Measurements from ENCODE around the gene CENPS. TPM values are rescaled to one million over a fixed set of nuclear protein-coding genes. Genes with fewer than 3 reads are reported as not detected.

The CENPS gene
- polyA plus RNA-seq, 1 experiment = 11.4 TPM

- Histone ChIP-seq H3K27me3 (ENCODE audit: control insufficient read depth, insufficient read depth, low read length) (no peaks in the 10 kb centered on the region), H3K27ac (ENCODE audit: low read depth, low read length) (peak overlapping the region; percentile 91), H3K4me3 (ENCODE audit: low read depth, low read length) (peak overlapping the region; percentile 92), H3K9me3 (ENCODE audit: control insufficient read depth, insufficient read depth, low read length) (no peaks in the 10 kb centered on the region; the same call in 1 of the 2 replicates)
- no peak for DNase-seq (ENCODE audit: low read depth, low spot score)
- CTCF ChIA-PET = interaction anchor here (1.1 to 2.7 kb wide), 5 partner anchors 12 to 30 kb away, joined by 3 to 18 read pairs (median 5); partner anchors contain the start of gene CENPS
- POLR2A ChIA-PET = interaction anchor here (2.6 to 4.1 kb wide), 4 partner anchors 12 to 22 kb away, joined by 10 to 72 read pairs (median 32); no protein-coding TSS in a partner anchor
- TF ChIP-seq, protein P1, sequence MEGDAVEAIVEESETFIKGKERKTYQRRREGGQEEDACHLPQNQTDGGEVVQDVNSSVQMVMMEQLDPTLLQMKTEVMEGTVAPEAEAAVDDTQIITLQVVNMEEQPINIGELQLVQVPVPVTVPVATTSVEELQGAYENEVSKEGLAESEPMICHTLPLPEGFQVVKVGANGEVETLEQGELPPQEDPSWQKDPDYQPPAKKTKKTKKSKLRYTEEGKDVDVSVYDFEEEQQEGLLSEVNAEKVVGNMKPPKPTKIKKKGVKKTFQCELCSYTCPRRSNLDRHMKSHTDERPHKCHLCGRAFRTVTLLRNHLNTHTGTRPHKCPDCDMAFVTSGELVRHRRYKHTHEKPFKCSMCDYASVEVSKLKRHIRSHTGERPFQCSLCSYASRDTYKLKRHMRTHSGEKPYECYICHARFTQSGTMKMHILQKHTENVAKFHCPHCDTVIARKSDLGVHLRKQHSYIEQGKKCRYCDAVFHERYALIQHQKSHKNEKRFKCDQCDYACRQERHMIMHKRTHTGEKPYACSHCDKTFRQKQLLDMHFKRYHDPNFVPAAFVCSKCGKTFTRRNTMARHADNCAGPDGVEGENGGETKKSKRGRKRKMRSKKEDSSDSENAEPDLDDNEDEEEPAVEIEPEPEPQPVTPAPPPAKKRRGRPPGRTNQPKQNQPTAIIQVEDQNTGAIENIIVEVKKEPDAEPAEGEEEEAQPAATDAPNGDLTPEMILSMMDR (IDR thresholded peaks at IDR 0.05; ENCODE audit: low read depth, low read length) = no peak
Observed at GRCh38 chr1:10400013-10400412, 30.2 kb upstream of the CENPS start.

- Histone ChIP-seq H3K27me3 (ENCODE audit: control insufficient read depth, insufficient read depth, low read length) (no peaks in the 10 kb centered on the region), H3K4me3 (ENCODE audit: low read depth, low read length) (peak overlapping the region; percentile 23), H3K27ac (ENCODE audit: low read depth, low read length) (peak overlapping the region; percentile 43), H3K9me3 (ENCODE audit: control insufficient read depth, insufficient read depth, low read length) (no peaks in the 10 kb centered on the region; the same call in 1 of the 2 replicates)
- POLR2A ChIA-PET = interaction anchor here (2.6 to 4.1 kb wide), 3 partner anchors 13 to 21 kb away, joined by 10 to 72 read pairs (median 42); no protein-coding TSS in a partner anchor
- peak; percentile 32 for DNase-seq (ENCODE audit: low read depth, low spot score)
- CTCF ChIA-PET = interaction anchor here (0.6 to 2.7 kb wide), 2 partner anchors 24 to 131 kb away, joined by 3 to 18 read pairs; no protein-coding TSS in a partner anchor
- TF ChIP-seq, protein P1 (IDR thresholded peaks at IDR 0.05; ENCODE audit: low read depth, low read length) = no peak
Observed at GRCh38 chr1:10401281-10401680, 29.0 kb upstream of the CENPS start.

DNA sequence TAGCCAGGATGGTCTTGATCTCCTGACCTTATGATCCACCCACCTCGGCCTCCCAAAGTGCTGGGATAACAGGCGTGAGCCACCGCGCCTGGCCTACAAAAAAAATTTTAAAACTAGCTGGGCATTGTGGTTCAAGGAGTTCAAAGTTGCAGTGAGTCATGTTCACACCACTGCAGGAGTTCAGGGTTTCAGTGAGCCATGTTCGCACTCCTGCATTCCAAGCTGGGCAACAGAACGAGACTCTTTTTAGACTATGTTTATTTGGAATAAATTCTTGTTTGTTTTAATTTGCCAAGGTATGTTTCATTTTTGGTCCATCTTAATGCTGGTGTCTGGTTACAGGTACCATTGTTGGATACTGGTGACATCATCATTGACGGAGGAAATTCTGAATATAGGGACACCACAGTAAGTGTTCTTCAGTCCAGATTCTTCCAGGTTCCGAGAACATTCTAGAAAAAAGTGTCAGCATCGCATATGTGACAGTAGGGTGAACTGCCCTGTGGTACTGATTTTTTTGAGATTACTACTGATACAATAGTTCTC, 27.4 kb upstream of the CENPS start:
- peak overlapping the region; percentile 43 for H3K27ac ChIP-seq (ENCODE audit: low read depth, low read length)
- no peaks in the 10 kb centered on the region for H3K27me3 ChIP-seq (ENCODE audit: control insufficient read depth, insufficient read depth, low read length)
- peak; percentile 42 for DNase-seq (ENCODE audit: low read depth, low spot score)
- TF ChIP-seq, protein P1 (IDR thresholded peaks at IDR 0.05; ENCODE audit: low read depth, low read length) = no peak
- CTCF ChIA-PET = no interaction called here
- H3K9me3 ChIP-seq (ENCODE audit: control insufficient read depth, insufficient read depth, low read length) = no peaks in the 10 kb centered on the region; the same call in 1 of the 2 replicates
- H3K4me3 ChIP-seq (ENCODE audit: low read depth, low read length) = no peak overlapping the region
- POLR2A ChIA-PET = interaction anchor here (0.9 to 1.7 kb wide), 3 partner anchors 13 to 25 kb away, joined by 3 to 10 read pairs (median 6); no protein-coding TSS in a partner anchor

- H3K4me3 ChIP-seq (ENCODE audit: low read depth, low read length) = no peak overlapping the region
- H3K9me3 ChIP-seq (ENCODE audit: control insufficient read depth, insufficient read depth, low read length) = no peaks in the 10 kb centered on the region
- POLR2A ChIA-PET = interaction anchor here (0.9 to 1.0 kb wide), 2 partner anchors 17 to 26 kb away, joined by 3 read pairs; no protein-coding TSS in a partner anchor
- H3K27me3 ChIP-seq (ENCODE audit: control insufficient read depth, insufficient read depth, low read length) = no peaks in the 10 kb centered on the region
- DNase-seq (ENCODE audit: low read depth, low spot score) = no peak
- TF ChIP-seq, protein P1 (IDR thresholded peaks at IDR 0.05; ENCODE audit: low read depth, low read length) = no peak
- H3K27ac ChIP-seq (ENCODE audit: low read depth, low read length) = no peak overlapping the region
- CTCF ChIA-PET = interaction anchor here (0.9 kb wide), 1 partner anchor 29 kb away, joined by 3 read pairs; no protein-coding TSS in a partner anchor
Observed at GRCh38 chr1:10407201-10407600, 23.0 kb upstream of the CENPS start.

All from AG04450 (cell line).